Thymus (tissue), 11 donors: ENCODE measurements around the gene PSMB11. TPM values are rescaled to one million over a fixed set of nuclear protein-coding genes. Genes with fewer than 3 reads are reported as not detected.

ENCODE experiments used
- DNase-seq, 9 donors: peaks; one replicate each; pipeline ENCODE4 v3.0.0-alpha.2; 2013; ENCODE audit warnings: low spot score in 9 of 9, low read depth in 6 of 9, missing footprints in 1 of 9
- H3K27ac ChIP-seq, 2 donors: one replicate each; pipeline ENCODE4 v1.5.1; 2013; ENCODE audit warnings: control low read depth in 1 of 2, low read depth in 1 of 2, low read length in 1 of 2, mild to moderate bottlenecking in 1 of 2, moderate library complexity in 1 of 2
- H3K27me3 ChIP-seq, 2 donors: one replicate each; pipeline ENCODE4 v1.5.1; 2013; ENCODE audit warnings: low read length in 1 of 2; ENCODE audit not compliant: control insufficient read depth in 2 of 2, insufficient read depth in 1 of 2
- H3K36me3 ChIP-seq, 2 donors: one replicate each; pipeline ENCODE4 v1.5.1; 2013; ENCODE audit warnings: low read length in 1 of 2, mild to moderate bottlenecking in 1 of 2, moderate library complexity in 1 of 2; ENCODE audit not compliant: control insufficient read depth in 2 of 2, insufficient read depth in 2 of 2
- H3K4me1 ChIP-seq, 2 donors: one replicate each; pipeline ENCODE4 v1.5.1; 2013; ENCODE audit warnings: low read length in 2 of 2; ENCODE audit not compliant: control insufficient read depth in 2 of 2, insufficient read depth in 2 of 2
- H3K4me3 ChIP-seq, 2 donors: one replicate each; pipeline ENCODE4 v1.5.1; 2013; ENCODE audit warnings: low read length in 2 of 2, control low read depth in 1 of 2, mild to moderate bottlenecking in 1 of 2
- H3K9me3 ChIP-seq, 2 donors: one replicate each; pipeline ENCODE4 v1.5.1; 2013; ENCODE audit warnings: low read length in 1 of 2, mild to moderate bottlenecking in 1 of 2; ENCODE audit not compliant: control insufficient read depth in 2 of 2, insufficient read depth in 1 of 2
- WGBS: extraction: QIAGEN DNeasy Blood & Tissue Kit; methylation state at CpG from one replicate; pipeline ENCODE4 v1.1.7; 2013; 5-methylcytosine and 5-hydroxymethylcytosine counted together
- polyA plus RNA-seq: library from polyadenylated mRNA; stranded (reverse); fragments of 200-250 nt; gene quantifications from one replicate; pipeline ENCODE4 v1.2.3, GENCODE V29; 2013
- total RNA-seq: library from RNA; stranded (reverse); fragments of 120-200 nt; gene quantifications from one replicate; pipeline ENCODE4 v1.2.4, GENCODE V29; 2013
- donor health status: healthy.

The PSMB11 gene
- total and polyA plus RNA-seq, 2 donors: 0.62 to 48.7 TPM

GRCh38 chr14:23033801-23034497, 8.1 kb upstream of the PSMB11 start:
- Histone ChIP-seq H3K9me3 (no peaks in the 10 kb centered on the region), H3K4me1 (peaks cover 12 to 16% of the 10 kb centered on the region in 2 donors), H3K4me3 (peak overlapping the region; percentile 82 to 90), H3K27me3 (no peaks in the 10 kb centered on the region), H3K27ac (peak overlapping the region; percentile 95), H3K36me3 (peaks cover 21 to 36% of the 10 kb centered on the region in 2 donors)
- no peak for DNase-seq
- 49% methylated on average over 17 of the region's 17 CpGs for WGBS

GRCh38 chr14:23034498-23035302, 7.3 kb upstream of the PSMB11 start, which contains the start of gene PSMB5:
PSMB5 (minus strand) TSS chr14:23034900; CDS start chr14:23034881, 19 bp downstream.
- peak within 1 kb of the TSS; percentile 82 to 90 for H3K4me3 ChIP-seq
- H3K9me3 ChIP-seq: no peaks in the 10 kb centered on the region
- peaks cover 12 to 13% of the 10 kb centered on the region in 2 donors for H3K4me1 ChIP-seq
- no peaks in the 10 kb centered on the region for H3K27me3 ChIP-seq
- WGBS: under 1% methylated on average over 36 of the region's 36 CpGs
- peak; percentile 80 to 97 (median 92) for DNase-seq
- peak within 1 kb of the TSS; percentile 95 for H3K27ac ChIP-seq
- H3K36me3 ChIP-seq: peaks cover 21 to 31% of the 10 kb centered on the region in 2 donors

GRCh38 chr14:23035303-23036144, 6.5 kb upstream of the PSMB11 start:
- DNase-seq: no peak
- 77% methylated on average over 14 of the region's 14 CpGs for WGBS
- Histone ChIP-seq H3K9me3 (no peaks in the 10 kb centered on the region), H3K4me3 (peak overlapping the region; percentile 82 to 90), H3K36me3 (peaks cover 20 to 29% of the 10 kb centered on the region in 2 donors), H3K27me3 (no peaks in the 10 kb centered on the region), H3K27ac (peak overlapping the region; percentile 95), H3K4me1 (peaks cover 12 to 13% of the 10 kb centered on the region in 2 donors)

- Histone ChIP-seq H3K27me3 (no peaks in the 10 kb centered on the region), H3K27ac (no peak overlapping the region), H3K4me1 (peaks cover 0 to 1% of the 10 kb centered on the region in 2 donors), H3K36me3 (no peaks in the 10 kb centered on the region), H3K4me3 (no peak overlapping the region), H3K9me3 (no peaks in the 10 kb centered on the region)
- WGBS: 97% methylated on average over 4 of the region's 4 CpGs
- DNase-seq: no peak
Measured at GRCh38 chr14:23040100-23040499, 1.9 kb upstream of the PSMB11 start.

GRCh38 chr14:23041729-23042128, 283 bp upstream of the PSMB11 start:
- 88% methylated on average over 8 of the region's 8 CpGs for WGBS
- no peaks in the 10 kb centered on the region for H3K27me3 ChIP-seq
- no peaks in the 10 kb centered on the region for H3K36me3 ChIP-seq
- peak overlapping the region in 1 of 2 donors; percentile 7 for H3K27ac ChIP-seq
- H3K4me1 ChIP-seq: no peaks in the 10 kb centered on the region
- H3K4me3 ChIP-seq: no peak overlapping the region
- DNase-seq: no peak
- no peaks in the 10 kb centered on the region for H3K9me3 ChIP-seq

- no peaks in the 10 kb centered on the region for H3K36me3 ChIP-seq
- peak overlapping the region in 1 of 2 donors; percentile 35 for H3K4me3 ChIP-seq
- peaks cover 0 to 8% of the 10 kb centered on the region in 2 donors for H3K27me3 ChIP-seq
- H3K4me1 ChIP-seq: no peaks in the 10 kb centered on the region
- WGBS: 97% methylated on average over 6 of the region's 6 CpGs
- H3K9me3 ChIP-seq: peaks cover 0 to under 1% of the 10 kb centered on the region in 2 donors
- DNase-seq: no peak
- H3K27ac ChIP-seq: peak overlapping the region in 1 of 2 donors; percentile 55
Measured at GRCh38 chr14:23043145-23043544, 1.1 kb downstream of the PSMB11 start.

GRCh38 chr14:23043754-23044153, 1.7 kb downstream of the PSMB11 start:
- DNase-seq: no peak
- 98% methylated on average over 3 of the region's 3 CpGs for WGBS
- H3K4me1 ChIP-seq: no peaks in the 10 kb centered on the region
- H3K27me3 ChIP-seq: peaks cover 0 to 10% of the 10 kb centered on the region in 2 donors
- H3K9me3 ChIP-seq: peaks cover 0 to 4% of the 10 kb centered on the region in 2 donors
- peak overlapping the region in 1 of 2 donors; percentile 55 for H3K27ac ChIP-seq
- H3K4me3 ChIP-seq: peak overlapping the region in 1 of 2 donors; percentile 35
- H3K36me3 ChIP-seq: no peaks in the 10 kb centered on the region

- Histone ChIP-seq H3K4me3 (peak overlapping the region in 1 of 2 donors; percentile 35), H3K9me3 (peaks cover 0 to 4% of the 10 kb centered on the region in 2 donors), H3K36me3 (peaks cover 4 to 11% of the 10 kb centered on the region in 2 donors), H3K4me1 (no peaks in the 10 kb centered on the region), H3K27ac (no peak overlapping the region), H3K27me3 (peaks cover 0 to 10% of the 10 kb centered on the region in 2 donors)
- 93% methylated on average over 8 of the region's 8 CpGs for WGBS
- no peak for DNase-seq
Measured at GRCh38 chr14:23044840-23045239, 2.8 kb downstream of the PSMB11 start.
